Skeletal muscle cell (primary cell): ENCODE data around the gene XYLB.
"Not testable (repeated sequence)": the region's sequence is repeated elsewhere in the genome, so short reads cannot be mapped to it uniquely, and the experiment has no call there.

ENCODE experiments used
- DNase-seq: peaks from one replicate; pipeline ENCODE4 v3.0.0-alpha.2; 2010; ENCODE audit warnings: low read depth
- H3K4me3 ChIP-seq: 2 replicates; pipeline ENCODE4 v1.5.1; 2011; ENCODE audit warnings: low read depth, mild to moderate bottlenecking, control low read depth, low read length, moderate library complexity

The XYLB gene

GRCh38 chr3:38379201-38379770, 32.7 kb downstream of the XYLB start:
- H3K4me3 ChIP-seq: no peak overlapping the region
- no peak for DNase-seq

GRCh38 chr3:38382506-38383080, 36.0 kb downstream of the XYLB start:
- DNase-seq: no peak
- no peak overlapping the region for H3K4me3 ChIP-seq

- H3K4me3 ChIP-seq: no peak overlapping the region
- no peak for DNase-seq
Measured at GRCh38 chr3:38383156-38383875, 36.7 kb downstream of the XYLB start.

GRCh38 chr3:38386992-38387750, 40.6 kb downstream of the XYLB start:
- H3K4me3 ChIP-seq: no peak overlapping the region
- no peak for DNase-seq

GRCh38 chr3:38387862-38388261, 41.3 kb downstream of the XYLB start:
- no peak for DNase-seq
- H3K4me3 ChIP-seq: no peak overlapping the region

- no peak overlapping the region for H3K4me3 ChIP-seq
- no peak for DNase-seq
Measured at GRCh38 chr3:38392604-38393163, 46.1 kb downstream of the XYLB start.

- DNase-seq: no peak
- no peak overlapping the region for H3K4me3 ChIP-seq
Measured at GRCh38 chr3:38396239-38396638, 49.7 kb downstream of the XYLB start.

- no peak for DNase-seq
- H3K4me3 ChIP-seq: no peak overlapping the region
Measured at GRCh38 chr3:38396861-38397260, 50.3 kb downstream of the XYLB start.

GRCh38 chr3:38397320-38397719, 50.7 kb downstream of the XYLB start:
- H3K4me3 ChIP-seq: no peak overlapping the region
- peak; percentile 2 for DNase-seq

- DNase-seq: no peak
- no peak overlapping the region for H3K4me3 ChIP-seq
Measured at GRCh38 chr3:38401246-38401962, 54.8 kb downstream of the XYLB start.

- no peak for DNase-seq
- no peak overlapping the region for H3K4me3 ChIP-seq
Measured at GRCh38 chr3:38404286-38404685, 57.7 kb downstream of the XYLB start.

- H3K4me3 ChIP-seq: no peak overlapping the region
- DNase-seq: no peak
Measured at GRCh38 chr3:38411591-38411990, 65.0 kb downstream of the XYLB start.

- not testable (repeated sequence) for H3K4me3 ChIP-seq, DNase-seq
Measured at GRCh38 chr3:38420758-38421157, 74.2 kb downstream of the XYLB start.

- no peak for DNase-seq
- H3K4me3 ChIP-seq: no peak overlapping the region
Measured at GRCh38 chr3:38421679-38422336, 75.2 kb downstream of the XYLB start.

GRCh38 chr3:38426798-38427426, 80.3 kb downstream of the XYLB start:
- DNase-seq, H3K4me3 ChIP-seq: not testable (repeated sequence)

GRCh38 chr3:38432871-38433658, 86.5 kb downstream of the XYLB start:
- H3K4me3 ChIP-seq, DNase-seq: not testable (repeated sequence)

GRCh38 chr3:38433661-38434060, 87.1 kb downstream of the XYLB start:
- not testable (repeated sequence) for DNase-seq

More at GRCh38 chr3:38433661-38434060, 87.1 kb downstream of the XYLB start:
- H3K4me3 ChIP-seq: not testable (repeated sequence)
